ENCODE results near the gene HMGA1.
"Not testable (repeated sequence)": the region's sequence is repeated elsewhere in the genome, so short reads cannot be mapped to it uniquely, and the experiment has no call there.

Gene HMGA1

GRCh38 chr6:34241351-34242215 is 4.9 kb downstream of the HMGA1 start:
- DNase-seq: no peak

- no peak for DNase-seq
Observed at GRCh38 chr6:34242252-34243130, 5.8 kb downstream of the HMGA1 start.

GRCh38 chr6:34243131-34243771 is 6.6 kb downstream of the HMGA1 start:
- DNase-seq: no peak

- peak; percentile 71 for DNase-seq
Observed at GRCh38 chr6:34243901-34244884, 7.5 kb downstream of the HMGA1 start.

GRCh38 chr6:34245032-34245760 is 8.5 kb downstream of the HMGA1 start:
- not testable (repeated sequence) for DNase-seq

- DNase-seq: not testable (repeated sequence)
Observed at GRCh38 chr6:34245761-34246140, 9.1 kb downstream of the HMGA1 start.

- DNase-seq: no peak
Observed at GRCh38 chr6:34246249-34246562, 9.5 kb downstream of the HMGA1 start.

GRCh38 chr6:34246563-34247391 is 10.1 kb downstream of the HMGA1 start:
- peak; percentile 73 for DNase-seq

- DNase-seq: no peak
Observed at GRCh38 chr6:34247481-34248197, 11.0 kb downstream of the HMGA1 start.

- DNase-seq: peak; percentile 63
Observed at GRCh38 chr6:34248198-34248726, 11.6 kb downstream of the HMGA1 start.

GRCh38 chr6:34248727-34249468 is 12.2 kb downstream of the HMGA1 start, which contains the start of gene SMIM29:
SMIM29 (minus strand) TSS chr6:34249006; CDS start chr6:34247791, 1,215 bp downstream.
- peak; percentile 99 for DNase-seq

GRCh38 chr6:34249469-34250261 is 13.0 kb downstream of the HMGA1 start:
- no peak for DNase-seq

GRCh38 chr6:34252395-34252794 is 15.7 kb downstream of the HMGA1 start:
- DNase-seq: not testable (repeated sequence)

- DNase-seq: no peak
Observed at GRCh38 chr6:34259529-34260069, 22.9 kb downstream of the HMGA1 start.

GRCh38 chr6:34260576-34261267 is 24.0 kb downstream of the HMGA1 start:
- no peak for DNase-seq

- not testable (repeated sequence) for DNase-seq
Observed at GRCh38 chr6:34263484-34263883, 26.8 kb downstream of the HMGA1 start.

GRCh38 chr6:34267746-34268145 is 31.1 kb downstream of the HMGA1 start:
- DNase-seq: no peak
